ENCODE measurements around the gene NDEL1. TPM values are rescaled to one million over a fixed set of nuclear protein-coding genes. Genes with fewer than 3 reads are reported as not detected.

The NDEL1 gene
- total and polyA plus RNA-seq, 8 donors = 14.4 to 28.8 (median 21.0) TPM

DNA sequence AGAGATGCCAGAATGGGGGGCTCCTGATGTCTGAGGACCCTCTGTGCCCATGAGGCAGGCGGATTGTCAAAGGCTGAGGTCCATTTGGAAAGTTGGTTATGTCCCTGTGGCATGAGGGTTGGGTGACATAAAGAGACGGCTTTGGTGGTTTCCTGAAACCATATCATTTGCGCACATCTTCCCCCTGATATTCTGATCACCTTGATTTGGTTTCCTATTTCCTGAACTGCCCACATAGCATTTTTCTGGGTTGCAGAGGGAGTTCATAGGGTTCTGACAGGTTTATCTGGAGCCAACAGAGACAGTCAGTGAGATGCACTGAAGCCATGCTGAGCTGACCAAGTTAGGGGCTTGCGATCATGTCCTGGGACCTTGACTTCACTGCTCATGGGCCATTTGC, 22.4 kb upstream of the NDEL1 start:
- ATAC-seq = no peak
- Histone ChIP-seq H3K4me1 (peaks cover 0 to 4% (median 0%) of the 10 kb centered on the region in 3 donors), H3K27ac (no peak overlapping the region), H3K9me3 (no peaks in the 10 kb centered on the region), H3K36me3 (no peaks in the 10 kb centered on the region), H3K27me3 (no peaks in the 10 kb centered on the region), H3K4me3 (no peak overlapping the region)
- DNase-seq = no peak
- 83 to 90% methylated on average over 4 of the region's 4 CpGs for WGBS, 2 donors
- FAIRE-seq = no peak
- TF ChIP-seq, protein P1, sequence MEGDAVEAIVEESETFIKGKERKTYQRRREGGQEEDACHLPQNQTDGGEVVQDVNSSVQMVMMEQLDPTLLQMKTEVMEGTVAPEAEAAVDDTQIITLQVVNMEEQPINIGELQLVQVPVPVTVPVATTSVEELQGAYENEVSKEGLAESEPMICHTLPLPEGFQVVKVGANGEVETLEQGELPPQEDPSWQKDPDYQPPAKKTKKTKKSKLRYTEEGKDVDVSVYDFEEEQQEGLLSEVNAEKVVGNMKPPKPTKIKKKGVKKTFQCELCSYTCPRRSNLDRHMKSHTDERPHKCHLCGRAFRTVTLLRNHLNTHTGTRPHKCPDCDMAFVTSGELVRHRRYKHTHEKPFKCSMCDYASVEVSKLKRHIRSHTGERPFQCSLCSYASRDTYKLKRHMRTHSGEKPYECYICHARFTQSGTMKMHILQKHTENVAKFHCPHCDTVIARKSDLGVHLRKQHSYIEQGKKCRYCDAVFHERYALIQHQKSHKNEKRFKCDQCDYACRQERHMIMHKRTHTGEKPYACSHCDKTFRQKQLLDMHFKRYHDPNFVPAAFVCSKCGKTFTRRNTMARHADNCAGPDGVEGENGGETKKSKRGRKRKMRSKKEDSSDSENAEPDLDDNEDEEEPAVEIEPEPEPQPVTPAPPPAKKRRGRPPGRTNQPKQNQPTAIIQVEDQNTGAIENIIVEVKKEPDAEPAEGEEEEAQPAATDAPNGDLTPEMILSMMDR (IDR thresholded peaks at IDR 0.05) = no peak
- intact Hi-C loops (cut with DNase I) = loop anchor here in 1 of 3 donors (10.0 kb wide), 1 partner anchor 331 kb away; the partner anchor contains the start of gene CCDC42

DNA sequence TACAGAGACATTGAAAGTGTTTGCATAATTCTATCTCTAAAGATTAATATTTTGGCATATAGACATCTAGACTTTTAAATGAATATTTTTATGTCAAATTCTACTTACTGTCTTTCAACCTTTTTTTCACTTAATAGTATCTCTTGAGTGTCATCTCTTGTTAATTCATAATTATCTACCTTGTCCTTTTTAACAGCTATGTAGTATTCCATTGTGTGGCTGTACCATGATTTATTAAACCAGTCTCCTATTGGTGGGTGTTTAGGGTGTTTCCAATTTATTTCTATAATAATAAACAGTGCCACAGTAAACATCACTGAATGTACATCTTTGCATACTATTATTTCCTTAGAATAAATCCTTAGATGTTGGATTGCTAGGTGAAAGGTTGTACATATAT, 21.7 kb upstream of the NDEL1 start:
- Histone ChIP-seq H3K36me3 (no peaks in the 10 kb centered on the region), H3K27ac (no peak overlapping the region), H3K27me3 (no peaks in the 10 kb centered on the region), H3K9me3 (no peaks in the 10 kb centered on the region), H3K4me1 (peaks cover 0 to 4% (median 0%) of the 10 kb centered on the region in 3 donors), H3K4me3 (no peak overlapping the region)
- DNase-seq (no peak), FAIRE-seq (no peak), ATAC-seq (no peak)
- intact Hi-C loops (cut with DNase I) = loop anchor here in 1 of 3 donors (10.0 kb wide), 1 partner anchor 331 kb away; the partner anchor contains the start of gene CCDC42
- TF ChIP-seq, protein P1 (IDR thresholded peaks at IDR 0.05) = no peak

DNA sequence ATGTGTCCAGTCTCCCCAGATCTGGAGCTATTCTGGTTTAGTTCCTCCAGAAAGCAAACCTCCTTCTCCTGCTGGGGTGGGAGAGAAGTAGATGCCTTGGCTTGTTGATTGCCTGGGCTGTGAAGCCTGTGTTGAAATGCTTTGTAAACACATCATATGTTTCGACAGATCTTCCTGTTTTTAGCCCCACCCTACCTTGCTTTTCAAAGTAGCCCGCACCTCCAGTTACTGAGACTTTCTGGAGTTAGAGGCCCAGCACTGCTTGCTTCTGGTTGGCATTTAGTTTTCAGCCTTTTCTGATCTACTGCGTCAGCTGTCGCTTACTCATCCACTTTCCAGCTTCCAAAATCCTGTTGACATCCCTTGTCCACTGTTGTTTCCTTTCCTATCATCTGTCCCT, 17.9 kb upstream of the NDEL1 start:
- ATAC-seq (no peak), FAIRE-seq (no peak), DNase-seq (no peak)
- TF ChIP-seq, protein P1 (IDR thresholded peaks at IDR 0.05) = no peak
- intact Hi-C loops (cut with DNase I) = loop anchor here in 1 of 3 donors (10.0 kb wide), 1 partner anchor 327 kb away; the partner anchor contains the start of gene CCDC42
- Histone ChIP-seq H3K27me3 (no peaks in the 10 kb centered on the region), H3K4me1 (peaks cover 0 to 15% (median 5%) of the 10 kb centered on the region in 3 donors), H3K9me3 (no peaks in the 10 kb centered on the region), H3K27ac (no peak overlapping the region), H3K4me3 (no peak overlapping the region), H3K36me3 (no peaks in the 10 kb centered on the region)
- 87 to 94% methylated on average over 4 of the region's 4 CpGs for WGBS, 2 donors

- Histone ChIP-seq H3K4me3 (no peak overlapping the region), H3K27me3 (no peaks in the 10 kb centered on the region), H3K36me3 (no peaks in the 10 kb centered on the region), H3K9me3 (no peaks in the 10 kb centered on the region), H3K27ac (no peak overlapping the region), H3K4me1 (peaks cover 0 to 15% (median 5%) of the 10 kb centered on the region in 3 donors)
- intact Hi-C loops (cut with DNase I) = loop anchor here in 1 of 3 donors (10.0 kb wide), 1 partner anchor 326 kb away; the partner anchor contains the start of gene CCDC42
- no peak for ATAC-seq
- FAIRE-seq = no peak
- DNase-seq = no peak
- 76 to 77% methylated on average over 1 of the region's 1 CpG for WGBS, 2 donors
- TF ChIP-seq, protein P1 (IDR thresholded peaks at IDR 0.05) = no peak
Observed at GRCh38 chr17:8418471-8418870, 17.2 kb upstream of the NDEL1 start.

GRCh38 chr17:8419305-8419704, 16.4 kb upstream of the NDEL1 start:
- H3K9me3 ChIP-seq = no peaks in the 10 kb centered on the region
- ATAC-seq (no peak), DNase-seq (no peak), FAIRE-seq (no peak)
- intact Hi-C loops (cut with DNase I) = loop anchor here in 1 of 3 donors (10.0 kb wide), 1 partner anchor 325 kb away; the partner anchor contains the start of gene CCDC42
- H3K4me1 ChIP-seq = peaks cover 0 to 15% (median 5%) of the 10 kb centered on the region in 3 donors
- H3K36me3 ChIP-seq = no peaks in the 10 kb centered on the region
- no peak overlapping the region for H3K27ac ChIP-seq
- 24 to 38% methylated on average over 1 of the region's 1 CpG for WGBS, 2 donors
- TF ChIP-seq, protein P1 (IDR thresholded peaks at IDR 0.05) = no peak
- no peaks in the 10 kb centered on the region for H3K27me3 ChIP-seq
- H3K4me3 ChIP-seq = no peak overlapping the region

Measured in pancreas (tissue), 10 donors.